Naive thymus-derived CD8-positive, alpha-beta T cell (primary cell): Measurements from ENCODE around the gene PLEKHM3. TPM values are rescaled to one million over a fixed set of nuclear protein-coding genes. Genes with fewer than 3 reads are reported as not detected.

Experiments
- ATAC-seq, 2 donors: fragments of 150-1000 bp; cut with Tn5 transposase in 1 of 2; sonication (Bioruptor Pico), chemical (Tn5 transposase) in 1 of 2; 1 replicate in 1 of 2; 2 replicates in 1 of 2; pipeline ENCODE4 v1.10.0; 2021; ENCODE audit warnings: mild to moderate bottlenecking in 2 of 2, moderate library complexity in 2 of 2
- POLR2A ChIA-PET: fragments of 350-600 bp; sonication (Branson Sonifier 250); formaldehyde crosslinking; loops from one replicate; lab custom pipeline; 2021; ENCODE audit warnings: antibody characterized with exemption; lab: Charles Lee
- DNase-seq, 10 donors: peaks; one replicate each; pipeline versions ENCODE4 v3.0.0 to v3.0.0-alpha.2; 2020 to 2022
- H3K27ac Mint-ChIP-seq, 10 donors: one replicate each; pipeline ENCODE4 v1.8.0; 2020 to 2022; ENCODE audit warnings: mild to moderate bottlenecking in 10 of 10, mixed read lengths in 10 of 10, moderate library complexity in 4 of 10, inconsistent platforms in 1 of 10
- H3K27me3 Mint-ChIP-seq, 5 donors: one replicate each; pipeline ENCODE4 v1.8.0; 2021 to 2022; ENCODE audit warnings: mixed read lengths in 5 of 5
- H3K36me3 Mint-ChIP-seq, 3 donors: one replicate each; pipeline ENCODE4 v1.8.0; 2020 to 2022; ENCODE audit warnings: mixed read lengths in 3 of 3, mild to moderate bottlenecking in 2 of 3, inconsistent platforms in 1 of 3
- H3K4me1 Mint-ChIP-seq, 4 donors: one replicate each; pipeline ENCODE4 v1.8.0; 2021 to 2022; ENCODE audit warnings: mixed read lengths in 4 of 4
- H3K4me3 Mint-ChIP-seq, 10 donors: one replicate each; pipeline ENCODE4 v1.8.0; 2020 to 2022; ENCODE audit warnings: mild to moderate bottlenecking in 10 of 10, mixed read lengths in 10 of 10, moderate library complexity in 6 of 10, inconsistent platforms in 1 of 10
- H3K9me3 Mint-ChIP-seq, 9 donors: one replicate each; pipeline ENCODE4 v1.8.0; 2020 to 2022; ENCODE audit warnings: mixed read lengths in 9 of 9, mild to moderate bottlenecking in 3 of 9, inconsistent platforms in 1 of 9, moderate library complexity in 1 of 9
- polyA plus RNA-seq, 3 donors: library from polyadenylated mRNA; unstranded; fragments of 300-500 nt; fragmentation: Illumina TruSeq; gene quantifications; one replicate each; pipeline ENCODE4 v1.2.3, GENCODE V29; 2021
- total RNA-seq, 8 experiments: library from RNA in 2 of 8; stranded (reverse) in 2 of 8; gene quantifications; one replicate each; pipeline ENCODE4 v1.2.3 and lab custom pipeline; 2021 to 2026

PLEKHM3 gene
- total and polyA plus RNA-seq, 5 experiments from 2014 or later: 2.5 to 16.5 (median 3.4) TPM

DNA sequence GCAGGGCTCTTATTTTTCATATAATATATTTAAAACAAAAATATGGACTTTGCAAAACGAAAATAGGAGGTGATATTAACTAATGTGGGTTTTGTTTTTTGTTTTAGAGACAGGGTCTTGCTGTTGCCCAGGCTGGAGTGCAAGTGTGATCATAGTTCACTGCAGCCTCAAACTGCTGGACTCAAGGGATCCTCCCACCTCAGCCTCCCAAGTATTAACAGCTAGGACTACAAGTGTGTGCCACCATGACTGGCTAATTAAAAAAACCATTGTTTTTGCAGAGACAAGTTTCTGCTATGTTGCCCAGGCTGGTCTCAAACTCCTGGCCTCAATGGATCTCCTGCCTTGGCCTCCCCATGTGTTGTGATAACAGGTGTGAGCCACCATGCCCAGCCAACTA is 185.2 kb downstream of the PLEKHM3 start:
- H3K27ac Mint-ChIP-seq: no peak overlapping the region
- H3K4me1 Mint-ChIP-seq: no peaks in the 10 kb centered on the region
- H3K27me3 Mint-ChIP-seq: no peaks in the 10 kb centered on the region
- H3K4me3 Mint-ChIP-seq: no peak overlapping the region
- H3K36me3 Mint-ChIP-seq: no peaks in the 10 kb centered on the region
- DNase-seq: no peak
- H3K9me3 Mint-ChIP-seq: no peaks in the 10 kb centered on the region
- POLR2A ChIA-PET: no interaction called here
- no peak for ATAC-seq

DNA sequence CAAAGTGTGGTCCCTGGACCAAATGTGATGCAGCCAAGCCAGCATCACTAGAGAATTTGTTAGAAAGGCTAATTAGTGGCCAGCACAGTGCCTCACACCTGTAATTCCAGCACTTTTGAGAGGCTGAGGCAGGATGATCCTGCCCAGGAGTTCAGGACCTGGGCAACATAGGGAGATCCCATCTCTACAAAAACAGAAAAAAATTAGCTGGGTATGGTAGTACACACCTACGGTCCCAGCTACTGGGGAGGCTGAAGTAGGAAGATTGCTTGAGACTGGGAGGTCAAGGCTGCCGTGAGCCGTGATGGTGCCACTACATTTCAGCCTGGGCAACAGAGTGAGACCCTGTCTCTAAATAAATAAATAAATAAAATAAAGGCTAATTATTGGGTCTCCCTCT is 185.8 kb downstream of the PLEKHM3 start:
- no peaks in the 10 kb centered on the region for H3K4me1 Mint-ChIP-seq
- POLR2A ChIA-PET: no interaction called here
- H3K36me3 Mint-ChIP-seq: no peaks in the 10 kb centered on the region
- no peak overlapping the region for H3K4me3 Mint-ChIP-seq
- no peak for DNase-seq
- H3K27ac Mint-ChIP-seq: no peak overlapping the region
- no peaks in the 10 kb centered on the region for H3K27me3 Mint-ChIP-seq
- no peaks in the 10 kb centered on the region for H3K9me3 Mint-ChIP-seq
- ATAC-seq: no peak

DNA sequence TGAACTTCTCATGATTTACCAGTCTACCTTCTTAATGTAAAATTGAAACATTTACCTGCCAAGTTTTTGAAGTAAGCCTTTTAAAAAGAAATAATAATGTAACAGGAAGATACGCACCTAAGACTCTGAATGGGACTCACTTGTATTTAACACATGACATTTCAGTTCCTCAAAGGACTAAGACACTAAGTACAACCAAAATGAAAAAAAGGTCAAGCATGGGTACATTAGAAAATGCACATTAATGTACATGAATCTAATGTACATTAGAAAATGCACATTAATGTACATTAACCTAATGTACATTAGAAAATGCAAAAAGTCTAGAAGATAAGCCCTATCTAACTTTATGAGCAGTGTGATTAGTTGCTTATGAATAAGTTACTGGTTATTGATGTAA is 186.3 kb downstream of the PLEKHM3 start:
- POLR2A ChIA-PET: no interaction called here
- no peaks in the 10 kb centered on the region for H3K9me3 Mint-ChIP-seq
- H3K27me3 Mint-ChIP-seq: no peaks in the 10 kb centered on the region
- DNase-seq (no peak), ATAC-seq (no peak)
- H3K4me3 Mint-ChIP-seq: no peak overlapping the region
- no peaks in the 10 kb centered on the region for H3K36me3 Mint-ChIP-seq
- H3K27ac Mint-ChIP-seq: no peak overlapping the region
- no peaks in the 10 kb centered on the region for H3K4me1 Mint-ChIP-seq

DNA sequence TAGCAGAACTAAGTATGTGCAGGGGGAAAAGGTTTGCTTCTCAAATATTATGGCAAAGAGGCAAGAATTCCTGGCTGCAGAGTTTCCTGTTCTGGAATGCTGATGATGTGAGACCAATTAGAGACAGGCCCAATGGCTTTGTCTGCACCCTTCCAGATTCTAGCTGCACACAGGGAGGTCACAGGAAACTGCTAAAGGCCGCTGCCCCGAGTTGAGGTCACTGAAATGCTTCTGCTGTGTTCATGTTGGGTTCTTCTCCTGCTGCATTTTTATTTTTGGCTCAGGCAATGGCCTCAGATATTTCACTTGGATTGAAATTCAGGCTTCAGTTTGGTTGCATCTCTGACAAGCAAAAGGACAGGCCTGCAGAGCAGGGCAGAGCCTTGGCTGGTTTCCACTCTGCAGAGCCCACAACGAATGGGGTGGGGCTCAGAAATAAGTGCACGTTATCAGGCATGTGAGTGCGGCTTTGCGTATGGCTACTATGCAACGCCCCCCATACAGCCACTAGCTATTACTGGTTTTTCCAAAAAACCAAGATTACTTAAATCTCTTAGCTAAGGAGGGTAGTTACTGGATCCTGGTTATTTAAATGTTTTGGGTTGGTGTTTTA is 188.7 kb downstream of the PLEKHM3 start:
- DNase-seq (no peak), ATAC-seq (no peak)
- no peaks in the 10 kb centered on the region for H3K9me3 Mint-ChIP-seq
- H3K27ac Mint-ChIP-seq: no peak overlapping the region
- H3K36me3 Mint-ChIP-seq: no peaks in the 10 kb centered on the region
- no peaks in the 10 kb centered on the region for H3K27me3 Mint-ChIP-seq
- POLR2A ChIA-PET: interaction anchor here (0.9 kb wide), 1 partner anchor 142 kb away, joined by 3 read pairs; no protein-coding TSS in a partner anchor
- no peak overlapping the region for H3K4me3 Mint-ChIP-seq
- H3K4me1 Mint-ChIP-seq: no peaks in the 10 kb centered on the region

DNA sequence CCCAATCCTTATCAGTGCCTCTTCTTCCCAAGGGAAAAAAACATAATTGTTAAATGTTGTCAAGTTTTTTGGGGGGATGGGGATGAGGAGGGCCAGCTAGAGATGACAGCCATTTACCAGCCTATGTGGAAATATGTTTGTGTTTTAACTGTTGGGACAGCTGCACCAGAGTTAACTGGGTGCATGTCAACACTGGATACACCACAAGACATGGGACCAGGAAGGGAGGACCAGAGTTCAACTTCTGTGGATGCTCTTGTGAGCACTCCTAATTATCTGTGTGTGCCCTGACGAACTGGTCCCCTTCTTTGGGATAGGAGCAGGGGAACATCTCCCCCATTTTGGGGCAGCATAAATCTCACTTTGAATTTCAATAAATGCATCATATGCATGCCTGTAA is 189.5 kb downstream of the PLEKHM3 start:
- ATAC-seq (no peak), DNase-seq (no peak)
- no peak overlapping the region for H3K4me3 Mint-ChIP-seq
- H3K4me1 Mint-ChIP-seq: no peaks in the 10 kb centered on the region
- H3K27ac Mint-ChIP-seq: peak overlapping the region in 1 of 10 donors; percentile 22
- H3K27me3 Mint-ChIP-seq: no peaks in the 10 kb centered on the region
- POLR2A ChIA-PET: no interaction called here
- no peaks in the 10 kb centered on the region for H3K9me3 Mint-ChIP-seq
- H3K36me3 Mint-ChIP-seq: no peaks in the 10 kb centered on the region

DNA sequence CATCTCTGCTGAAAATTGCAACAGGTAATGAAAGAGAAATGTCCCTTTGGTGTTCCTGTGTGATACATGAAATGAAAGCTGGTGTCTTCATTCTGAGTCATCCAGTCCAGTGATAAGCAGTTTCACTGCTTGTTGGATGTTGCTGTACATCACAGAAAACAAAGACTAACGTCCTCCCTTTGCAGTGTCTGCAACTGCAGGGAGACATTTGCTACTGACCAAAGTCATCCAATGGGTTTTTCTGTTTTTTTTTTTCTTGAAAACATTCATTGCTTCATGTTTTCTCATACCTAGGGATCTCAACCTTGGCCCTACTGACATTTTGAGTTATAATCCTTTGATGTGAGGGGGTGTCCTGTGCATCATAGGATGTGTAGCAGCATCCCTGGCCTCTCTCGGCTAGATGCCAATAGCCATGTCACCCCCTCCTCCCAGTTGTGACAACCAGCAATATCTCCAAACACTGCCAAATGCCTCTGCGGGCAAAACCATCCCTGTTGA is 192.0 kb downstream of the PLEKHM3 start:
- H3K4me1 Mint-ChIP-seq: no peaks in the 10 kb centered on the region
- peak overlapping the region in 1 of 10 donors; percentile 49 for H3K27ac Mint-ChIP-seq
- ATAC-seq (no peak), DNase-seq (no peak)
- POLR2A ChIA-PET: interaction anchor here (0.6 kb wide), 1 partner anchor 46 kb away, joined by 4 read pairs; no protein-coding TSS in a partner anchor
- peaks cover 0 to 10% (median 4%) of the 10 kb centered on the region in 3 donors for H3K36me3 Mint-ChIP-seq
- H3K4me3 Mint-ChIP-seq: no peak overlapping the region
- no peaks in the 10 kb centered on the region for H3K9me3 Mint-ChIP-seq
- H3K27me3 Mint-ChIP-seq: no peaks in the 10 kb centered on the region

DNA sequence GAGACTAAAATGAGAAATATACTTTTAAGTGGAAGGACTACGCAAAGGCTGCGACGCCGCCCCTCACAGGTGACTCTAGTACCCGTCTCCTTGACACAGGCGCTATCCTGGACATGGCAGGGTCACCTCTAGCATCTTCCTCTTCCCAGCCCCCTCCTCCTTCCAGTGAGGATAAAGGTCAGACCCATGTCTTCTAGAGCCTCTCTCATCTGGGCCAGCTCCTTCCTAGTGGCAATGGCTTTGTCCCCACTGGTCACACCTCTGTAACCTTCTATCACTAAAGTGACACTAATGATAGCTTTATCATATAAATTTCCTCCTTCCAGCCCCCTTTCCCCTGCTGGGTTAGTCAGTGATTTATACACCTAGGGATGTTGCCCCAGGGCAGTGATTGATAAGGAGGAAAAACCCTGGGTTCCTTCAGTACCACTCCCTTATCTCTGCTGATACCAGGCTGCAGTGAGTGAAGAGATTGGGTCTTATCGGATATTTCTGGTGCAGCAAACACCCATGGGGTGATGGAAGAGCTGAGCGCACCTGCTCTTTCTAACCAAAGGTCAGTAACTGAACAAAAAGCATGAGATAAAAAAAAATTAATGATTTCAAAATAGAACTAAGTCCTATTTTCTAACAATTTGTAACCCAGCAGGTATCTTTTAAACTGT is 193.6 kb downstream of the PLEKHM3 start:
- H3K27me3 Mint-ChIP-seq: no peaks in the 10 kb centered on the region
- H3K27ac Mint-ChIP-seq: peak overlapping the region in 1 of 10 donors; percentile 13

DNA sequence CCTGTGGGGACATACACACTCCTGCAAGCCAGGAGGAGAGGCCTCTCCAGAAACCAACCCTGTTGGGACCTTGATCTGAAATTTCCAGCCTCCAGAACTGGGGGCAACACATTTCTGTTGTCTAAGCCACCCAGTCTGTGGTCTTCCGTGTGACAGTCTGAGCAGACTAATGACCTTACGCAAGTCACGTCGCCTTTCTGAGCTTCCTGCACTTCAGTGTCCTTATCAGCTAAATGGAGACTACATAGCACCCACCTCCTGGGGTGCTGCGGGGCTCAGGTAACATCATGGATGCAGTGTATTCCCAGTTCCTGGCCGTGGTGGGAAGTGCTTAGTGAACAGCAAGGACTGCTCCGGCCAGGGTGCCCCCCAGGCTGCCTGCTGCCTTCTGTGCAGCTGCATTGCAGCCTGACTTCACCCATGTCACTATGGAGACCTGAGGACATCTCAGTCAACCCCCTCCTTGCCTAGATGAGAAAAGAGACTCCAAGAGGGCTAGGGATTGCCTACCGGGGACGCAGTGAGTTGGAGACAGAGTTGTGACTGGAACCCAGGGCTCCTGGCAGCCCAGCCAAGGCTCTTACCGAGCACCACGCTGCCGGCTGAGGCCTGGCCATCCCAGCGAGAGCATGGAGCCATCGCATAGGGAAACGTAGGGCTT is 194.4 kb downstream of the PLEKHM3 start:
- Mint-ChIP-seq H3K4me1 (no peaks in the 10 kb centered on the region), H3K27ac (peak overlapping the region in 1 of 10 donors; percentile 13), H3K9me3 (no peaks in the 10 kb centered on the region), H3K36me3 (peaks cover 0 to 32% (median 10%) of the 10 kb centered on the region in 3 donors), H3K4me3 (no peak overlapping the region), H3K27me3 (no peaks in the 10 kb centered on the region)
- DNase-seq: no peak
- POLR2A ChIA-PET: no interaction called here
- ATAC-seq: no peak

More for the DNA sequence above, 193.6 kb downstream of the PLEKHM3 start:
- POLR2A ChIA-PET: no interaction called here
- H3K4me3 Mint-ChIP-seq: no peak overlapping the region
- ATAC-seq (no peak), DNase-seq (no peak)
- H3K36me3 Mint-ChIP-seq: peaks cover 0 to 24% (median 10%) of the 10 kb centered on the region in 3 donors
- no peaks in the 10 kb centered on the region for H3K4me1 Mint-ChIP-seq
- H3K9me3 Mint-ChIP-seq: no peaks in the 10 kb centered on the region

DNA sequence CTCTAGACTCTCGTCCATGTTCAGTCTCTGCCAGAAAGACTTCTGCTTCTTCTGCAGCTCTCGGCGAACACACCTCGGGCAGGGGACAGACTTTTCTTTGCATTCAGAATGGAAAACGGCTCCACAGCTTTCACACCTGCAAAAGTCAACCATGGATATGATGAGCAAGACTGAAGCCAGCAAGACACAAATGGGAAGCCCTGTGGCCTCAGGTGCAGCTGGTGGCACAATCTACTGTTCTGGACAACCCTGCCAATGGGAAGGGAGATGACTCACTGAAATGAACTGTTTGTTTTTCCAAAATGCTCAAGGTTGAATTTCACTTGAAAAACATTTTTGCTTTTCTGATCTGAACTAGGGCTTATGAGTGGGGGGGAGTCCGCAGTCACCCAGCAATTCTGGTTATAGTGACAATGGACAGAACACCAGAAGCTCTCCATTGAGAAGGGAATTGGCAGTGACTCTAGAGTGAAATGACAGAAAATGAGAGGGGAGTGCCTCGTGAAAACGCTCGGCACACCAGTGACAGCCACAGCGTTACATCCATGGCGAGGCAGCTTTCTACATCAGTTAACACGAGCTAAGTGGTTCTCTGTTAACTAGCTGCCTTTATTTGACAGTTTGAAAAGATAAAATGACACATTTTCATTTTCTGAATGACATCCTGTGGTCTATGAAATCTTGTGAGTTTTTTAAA is 196.8 kb downstream of the PLEKHM3 start:
- Mint-ChIP-seq H3K27ac (no peak overlapping the region), H3K36me3 (peaks cover 0 to 55% (median 17%) of the 10 kb centered on the region in 3 donors), H3K4me3 (no peak overlapping the region), H3K9me3 (no peaks in the 10 kb centered on the region), H3K4me1 (no peaks in the 10 kb centered on the region), H3K27me3 (no peaks in the 10 kb centered on the region)
- POLR2A ChIA-PET: no interaction called here
- no peak for DNase-seq
- ATAC-seq: no peak

DNA sequence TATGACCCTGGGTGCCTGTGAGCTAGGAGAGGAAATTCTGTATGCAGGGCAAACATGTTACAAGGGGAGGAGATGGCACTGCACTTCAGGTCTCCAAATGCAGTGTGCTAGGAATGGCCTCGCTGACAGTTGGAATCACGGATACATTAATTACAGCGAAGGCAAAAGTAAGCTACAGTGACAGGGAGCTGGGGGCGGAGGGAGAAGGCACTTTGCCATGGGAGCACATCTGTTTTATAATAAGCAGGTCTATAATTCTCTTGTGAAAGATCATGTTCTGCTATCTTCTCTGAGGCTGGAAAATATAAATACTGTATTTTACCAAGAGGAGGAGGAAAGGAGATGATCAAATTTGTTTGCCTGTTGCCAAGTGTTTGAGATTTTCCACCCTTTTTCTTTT is 199.3 kb downstream of the PLEKHM3 start:
- POLR2A ChIA-PET: no interaction called here
- Mint-ChIP-seq H3K9me3 (no peaks in the 10 kb centered on the region), H3K27ac (no peak overlapping the region), H3K4me1 (peaks cover 0 to 4% (median 0%) of the 10 kb centered on the region in 4 donors), H3K4me3 (no peak overlapping the region), H3K36me3 (peaks cover 0 to 64% (median 17%) of the 10 kb centered on the region in 3 donors), H3K27me3 (no peaks in the 10 kb centered on the region)
- ATAC-seq (no peak), DNase-seq (no peak)

DNA sequence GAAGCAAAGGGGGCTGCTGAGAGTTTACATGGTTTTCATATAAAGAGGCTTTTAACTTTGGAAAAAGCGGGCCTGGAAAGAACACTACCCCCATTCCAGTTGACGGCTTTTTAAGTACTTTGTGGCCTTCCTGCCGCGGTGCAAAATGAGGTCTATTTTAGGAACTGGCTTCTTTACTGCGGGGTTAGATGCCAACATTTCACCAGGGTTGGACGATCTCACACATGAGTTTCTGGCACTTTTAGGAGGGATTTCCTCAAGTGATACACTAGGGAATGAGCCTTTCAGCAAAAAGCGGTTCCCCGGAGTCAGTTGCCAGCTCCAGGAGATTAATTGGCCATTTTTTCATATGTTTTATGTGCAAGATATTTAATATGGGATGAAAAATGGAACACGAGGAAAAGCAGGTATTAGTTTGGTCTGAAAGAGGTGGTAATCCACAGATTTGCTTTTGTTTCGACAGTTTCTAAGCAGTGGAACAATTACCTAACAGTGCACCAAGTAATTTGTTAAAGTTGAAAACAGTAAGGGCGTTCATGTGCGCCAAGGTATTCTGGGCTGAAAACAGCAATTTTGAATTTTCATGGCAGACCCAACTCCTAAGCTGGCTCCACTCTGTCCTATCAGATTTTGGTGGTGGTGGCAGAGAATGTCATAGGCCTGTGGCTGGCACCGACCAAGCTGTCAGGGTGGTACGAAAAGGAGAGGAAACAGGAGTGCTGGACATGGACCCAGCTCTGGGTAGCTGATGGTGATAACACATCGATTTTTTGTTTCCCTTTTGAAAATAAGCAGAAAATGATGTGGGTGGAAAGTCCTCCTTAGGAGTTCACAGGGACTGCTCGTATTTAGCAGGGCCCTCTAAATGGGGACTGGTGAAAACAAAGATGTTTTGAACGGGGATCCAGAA is 200.0 kb downstream of the PLEKHM3 start:
- POLR2A ChIA-PET: no interaction called here
- ATAC-seq: no peak
- H3K9me3 Mint-ChIP-seq: no peaks in the 10 kb centered on the region

DNA sequence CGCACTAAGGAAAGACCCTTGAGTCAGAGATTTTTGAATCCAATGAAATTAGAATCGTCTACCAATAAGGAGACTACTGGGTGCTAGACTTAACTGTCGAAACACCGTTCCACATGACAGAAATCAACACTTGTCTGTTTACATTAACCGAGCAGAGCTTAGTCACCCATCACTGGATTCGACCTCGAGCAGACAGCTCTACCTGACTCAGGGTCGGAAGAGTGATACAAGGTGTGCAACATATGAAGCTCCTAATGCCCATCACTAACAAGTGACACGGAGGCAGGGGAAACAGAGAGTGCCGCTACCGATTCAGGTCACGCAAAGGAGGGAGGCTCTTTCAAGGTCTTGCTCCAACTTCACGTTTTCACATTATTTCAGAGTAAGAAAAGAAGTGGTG is 201.5 kb downstream of the PLEKHM3 start:
- DNase-seq: no peak
- no peaks in the 10 kb centered on the region for H3K9me3 Mint-ChIP-seq
- ATAC-seq: no peak
- H3K4me1 Mint-ChIP-seq: peaks cover 0 to 4% (median 0%) of the 10 kb centered on the region in 4 donors
- H3K27me3 Mint-ChIP-seq: no peaks in the 10 kb centered on the region
- POLR2A ChIA-PET: no interaction called here
- peaks cover 0 to 60% (median 19%) of the 10 kb centered on the region in 3 donors for H3K36me3 Mint-ChIP-seq
- no peak overlapping the region for H3K4me3 Mint-ChIP-seq
- H3K27ac Mint-ChIP-seq: no peak overlapping the region

More for the DNA sequence above, 200.0 kb downstream of the PLEKHM3 start:
- Mint-ChIP-seq H3K36me3 (peaks cover 0 to 64% (median 17%) of the 10 kb centered on the region in 3 donors), H3K4me1 (peaks cover 0 to 4% (median 0%) of the 10 kb centered on the region in 4 donors), H3K27me3 (no peaks in the 10 kb centered on the region), H3K4me3 (no peak overlapping the region), H3K27ac (no peak overlapping the region)
- DNase-seq: no peak
